HG03460 (cell line): ENCODE data around the gene CD99.
A peak's percentile ranks its signal among the peaks of the same experiment; 100 is the strongest.

ENCODE experiments used
- ATAC-seq: cut with Tn5 transposase; IDR thresholded peaks from one replicate; pipeline ENCODE4 v1.9.1; 2021; ENCODE audit not compliant: unreplicated experiment

Gene CD99

GRCh38 chrX:2697741-2698299 lies 6.7 kb downstream of the CD99 start:
- peak; percentile 38 for ATAC-seq

GRCh38 chrX:2698604-2699003 lies 7.5 kb downstream of the CD99 start:
- ATAC-seq: no peak

- no peak for ATAC-seq
These were observed 8.9 kb downstream of the CD99 start for GRCh38 chrX:2699959-2700358.

GRCh38 chrX:2700405-2701320 lies 9.6 kb downstream of the CD99 start:
- ATAC-seq: no peak

- ATAC-seq: peak; percentile 30
These were observed 10.5 kb downstream of the CD99 start for GRCh38 chrX:2701600-2701999.

GRCh38 chrX:2703991-2704369 lies 12.9 kb downstream of the CD99 start:
- no peak for ATAC-seq

- ATAC-seq: no peak
These were observed 14.1 kb downstream of the CD99 start for GRCh38 chrX:2705046-2705832.

GRCh38 chrX:2707334-2707760 lies 16.3 kb downstream of the CD99 start:
- peak; percentile 91 for ATAC-seq

- no peak for ATAC-seq
These were observed 16.9 kb downstream of the CD99 start for GRCh38 chrX:2708021-2708420.

GRCh38 chrX:2708592-2709188 lies 17.6 kb downstream of the CD99 start:
- no peak for ATAC-seq

GRCh38 chrX:2709556-2709955 lies 18.5 kb downstream of the CD99 start:
- ATAC-seq: no peak

GRCh38 chrX:2710041-2710840 lies 19.1 kb downstream of the CD99 start:
- ATAC-seq: no peak

- ATAC-seq: no peak
These were observed 20.3 kb downstream of the CD99 start for GRCh38 chrX:2711441-2711840.

GRCh38 chrX:2712428-2712827 lies 21.3 kb downstream of the CD99 start:
- no peak for ATAC-seq

GRCh38 chrX:2712890-2713840 lies 22.1 kb downstream of the CD99 start:
- no peak for ATAC-seq

- no peak for ATAC-seq
These were observed 23.5 kb downstream of the CD99 start for GRCh38 chrX:2714551-2714950.

- ATAC-seq: no peak
These were observed 24.0 kb downstream of the CD99 start for GRCh38 chrX:2715066-2715600.

GRCh38 chrX:2717312-2717711 lies 26.2 kb downstream of the CD99 start:
- ATAC-seq: no peak

GRCh38 chrX:2718821-2719220 lies 27.7 kb downstream of the CD99 start:
- no peak for ATAC-seq
